ENCODE measurements around the gene DAPK3.

DNA sequence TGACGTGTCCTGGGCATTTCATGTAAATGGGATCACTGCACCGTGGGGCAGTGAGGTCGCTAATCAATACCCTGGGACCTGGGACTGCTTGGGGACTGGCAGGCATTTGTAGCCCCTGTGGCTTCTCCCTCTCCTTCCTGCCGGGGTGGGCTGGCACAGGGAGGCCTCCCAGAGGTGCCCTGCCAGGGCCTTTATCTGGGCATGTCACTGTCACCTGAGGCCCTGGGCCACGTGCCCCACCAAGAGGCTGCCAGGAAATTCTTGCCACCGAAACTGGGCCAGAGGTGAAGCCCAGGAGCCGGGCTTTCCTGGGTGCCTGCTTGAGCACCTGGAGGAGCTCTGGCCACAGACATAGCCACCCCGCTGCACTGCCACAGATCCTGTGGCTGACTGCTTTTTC, 39.9 kb downstream of the DAPK3 start:
- TF ChIP-seq, protein P1, sequence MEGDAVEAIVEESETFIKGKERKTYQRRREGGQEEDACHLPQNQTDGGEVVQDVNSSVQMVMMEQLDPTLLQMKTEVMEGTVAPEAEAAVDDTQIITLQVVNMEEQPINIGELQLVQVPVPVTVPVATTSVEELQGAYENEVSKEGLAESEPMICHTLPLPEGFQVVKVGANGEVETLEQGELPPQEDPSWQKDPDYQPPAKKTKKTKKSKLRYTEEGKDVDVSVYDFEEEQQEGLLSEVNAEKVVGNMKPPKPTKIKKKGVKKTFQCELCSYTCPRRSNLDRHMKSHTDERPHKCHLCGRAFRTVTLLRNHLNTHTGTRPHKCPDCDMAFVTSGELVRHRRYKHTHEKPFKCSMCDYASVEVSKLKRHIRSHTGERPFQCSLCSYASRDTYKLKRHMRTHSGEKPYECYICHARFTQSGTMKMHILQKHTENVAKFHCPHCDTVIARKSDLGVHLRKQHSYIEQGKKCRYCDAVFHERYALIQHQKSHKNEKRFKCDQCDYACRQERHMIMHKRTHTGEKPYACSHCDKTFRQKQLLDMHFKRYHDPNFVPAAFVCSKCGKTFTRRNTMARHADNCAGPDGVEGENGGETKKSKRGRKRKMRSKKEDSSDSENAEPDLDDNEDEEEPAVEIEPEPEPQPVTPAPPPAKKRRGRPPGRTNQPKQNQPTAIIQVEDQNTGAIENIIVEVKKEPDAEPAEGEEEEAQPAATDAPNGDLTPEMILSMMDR (IDR thresholded peaks at IDR 0.05; ENCODE audit: low read length), result no peak
- TF ChIP-seq EZH2 (IDR thresholded peaks at IDR 0.05; ENCODE audit: borderline replicate concordance, low read length), result no peak

Data from OCI-LY1 (cell line).